Putamen (tissue), 1 donor: ENCODE data around the gene GSTP1.
"Not testable (repeated sequence)": the region's sequence is repeated elsewhere in the genome, so short reads cannot be mapped to it uniquely, and the experiment has no call there.

ENCODE experiments used
- DNase-seq: peaks from one replicate; pipeline ENCODE4 v3.0.0-alpha.2; 2016; ENCODE audit warnings: low spot score

The GSTP1 gene

DNA sequence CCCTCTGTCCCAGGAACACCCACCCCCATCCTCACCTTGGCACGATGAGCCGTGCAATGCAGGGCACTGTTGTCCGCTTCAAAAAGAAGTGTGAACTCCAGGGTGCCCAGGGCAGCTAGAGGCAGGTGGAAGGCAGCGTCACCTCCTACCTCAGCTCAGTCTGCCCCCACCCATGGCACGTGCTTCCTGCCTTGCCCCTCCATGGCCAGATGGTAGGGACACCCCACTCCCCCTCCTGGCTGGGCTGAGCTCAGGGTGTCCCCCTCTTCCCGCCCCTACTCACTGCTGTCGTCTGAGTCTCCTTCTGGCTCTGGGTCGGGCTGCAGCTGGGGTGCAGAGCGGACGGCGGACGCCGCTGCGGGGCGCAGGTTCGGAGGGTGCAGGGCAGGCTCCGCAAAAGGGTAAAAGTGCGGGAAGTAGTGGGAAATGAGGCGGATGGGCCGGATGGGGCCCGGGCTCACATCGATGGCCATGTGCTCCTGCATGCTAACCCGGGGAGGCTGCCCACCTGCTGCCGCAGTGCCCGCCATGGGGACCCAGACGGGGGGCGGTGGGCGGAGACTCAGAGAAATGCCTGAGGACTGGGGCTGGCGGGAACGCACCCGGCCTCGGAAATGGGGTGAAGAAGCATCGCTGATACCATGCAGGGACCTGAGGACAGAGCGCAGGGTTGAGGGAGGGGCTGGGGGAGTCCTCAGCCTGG lies 32.3 kb downstream of the GSTP1 start:
- DNase-seq: no peak

DNA sequence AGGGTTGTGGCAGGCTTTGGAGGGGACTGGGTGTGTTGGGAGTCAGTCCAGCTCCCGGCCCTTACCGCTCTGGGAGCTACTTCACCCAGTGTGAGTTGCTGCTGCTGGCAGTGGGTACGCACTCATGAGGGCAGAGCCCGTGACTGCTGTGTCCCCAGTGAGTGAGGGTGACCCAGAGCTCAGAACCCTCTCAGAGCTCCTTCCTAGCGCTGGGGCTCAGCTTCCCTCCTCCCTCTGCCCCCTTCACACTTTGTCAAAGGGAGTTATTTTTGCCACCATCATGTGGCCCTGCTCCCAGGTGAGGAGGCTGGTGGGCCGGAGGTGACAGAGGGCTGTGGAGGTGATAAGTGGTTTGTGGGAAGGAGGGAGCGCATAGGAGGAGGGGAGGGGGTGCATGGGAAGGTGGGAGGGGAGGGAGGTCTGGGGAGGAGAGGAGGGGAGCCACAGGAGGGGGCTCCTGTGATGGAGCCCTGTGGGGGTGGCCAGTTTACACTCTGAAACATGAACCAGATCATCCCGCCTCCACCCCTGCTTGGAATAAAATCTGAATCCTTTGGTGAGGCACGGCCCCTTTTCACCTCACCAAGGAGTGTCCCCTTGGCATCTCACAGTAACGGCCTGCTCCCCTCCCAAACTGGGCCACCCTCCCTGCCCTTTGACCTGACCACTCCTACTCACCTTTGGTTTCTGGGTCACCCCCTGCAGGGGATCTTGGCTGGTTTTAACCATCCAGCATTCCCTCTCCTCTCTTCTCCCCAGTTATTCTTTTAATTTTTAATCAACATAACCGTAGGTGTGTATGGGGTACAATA lies 33.0 kb downstream of the GSTP1 start:
- DNase-seq: peak; percentile 33

DNA sequence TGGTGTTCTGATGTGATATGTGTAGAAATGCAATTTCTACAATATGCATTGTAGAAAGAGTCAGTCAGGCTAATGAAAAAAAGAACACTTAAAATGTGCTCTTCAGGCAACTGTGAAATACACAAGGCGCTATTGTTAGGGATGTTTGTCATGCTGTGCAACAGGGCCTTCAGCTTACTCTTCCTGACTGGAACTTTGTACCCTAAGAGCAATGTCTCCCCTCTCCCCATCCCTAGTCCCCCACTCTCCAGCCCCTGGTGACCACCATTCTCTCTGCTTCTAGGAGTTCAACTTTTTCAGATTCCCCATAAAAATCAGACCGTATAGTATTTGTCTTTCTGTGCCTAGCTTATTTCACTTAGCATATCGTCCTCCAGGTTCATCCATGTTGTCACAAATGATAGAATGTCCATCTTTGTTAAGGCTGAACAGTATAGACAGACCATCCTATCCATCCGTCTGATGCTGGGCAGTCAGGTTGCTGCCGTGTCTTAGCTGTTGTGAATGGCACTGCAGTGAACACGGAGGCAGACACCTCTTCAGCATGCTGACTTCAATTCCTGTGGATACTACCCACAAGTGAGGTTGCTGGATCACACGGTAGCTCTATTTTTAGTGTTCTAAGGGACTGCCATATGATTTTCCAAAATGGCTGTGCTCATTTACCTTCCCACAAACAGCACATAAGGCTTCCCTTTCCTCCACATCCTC lies 33.8 kb downstream of the GSTP1 start:
- no peak for DNase-seq

DNA sequence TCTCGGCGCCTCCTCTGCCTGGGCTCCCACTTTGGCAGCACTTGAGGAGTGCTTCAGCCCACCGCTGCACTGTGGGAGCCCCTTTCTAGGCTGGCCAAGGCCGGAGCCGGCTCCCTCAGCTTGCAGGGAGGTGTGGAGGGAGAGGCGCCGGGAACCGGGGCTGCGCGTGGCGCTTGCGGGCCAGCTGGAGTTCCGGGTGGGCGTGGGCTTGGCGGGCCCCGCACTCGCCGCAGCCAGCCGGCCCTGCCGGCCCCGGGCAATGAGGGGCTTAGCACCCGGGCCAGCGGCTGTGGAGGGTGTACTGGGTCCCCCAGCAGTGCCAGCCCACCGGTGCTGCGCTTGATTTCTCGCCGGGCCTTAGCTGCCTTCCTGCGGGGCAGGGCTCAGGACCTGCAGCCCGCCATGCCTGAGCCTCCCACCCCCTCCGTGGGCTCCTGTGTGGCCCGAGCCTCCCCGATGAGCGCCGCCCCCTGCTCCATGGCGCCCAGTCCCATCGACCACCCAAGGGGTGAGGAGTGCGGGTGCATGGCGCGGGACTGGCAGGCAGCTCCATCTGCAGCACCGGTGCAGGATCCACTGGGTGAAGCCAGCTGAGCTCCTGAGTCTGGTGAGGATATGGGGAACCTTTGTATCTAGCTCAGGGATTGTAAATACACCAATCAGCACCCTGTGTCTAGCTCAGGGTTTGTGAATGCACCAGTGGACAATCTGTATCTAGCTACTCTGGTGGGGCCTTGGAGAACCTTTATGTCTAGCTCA lies 35.5 kb downstream of the GSTP1 start:
- not testable (repeated sequence) for DNase-seq

DNA sequence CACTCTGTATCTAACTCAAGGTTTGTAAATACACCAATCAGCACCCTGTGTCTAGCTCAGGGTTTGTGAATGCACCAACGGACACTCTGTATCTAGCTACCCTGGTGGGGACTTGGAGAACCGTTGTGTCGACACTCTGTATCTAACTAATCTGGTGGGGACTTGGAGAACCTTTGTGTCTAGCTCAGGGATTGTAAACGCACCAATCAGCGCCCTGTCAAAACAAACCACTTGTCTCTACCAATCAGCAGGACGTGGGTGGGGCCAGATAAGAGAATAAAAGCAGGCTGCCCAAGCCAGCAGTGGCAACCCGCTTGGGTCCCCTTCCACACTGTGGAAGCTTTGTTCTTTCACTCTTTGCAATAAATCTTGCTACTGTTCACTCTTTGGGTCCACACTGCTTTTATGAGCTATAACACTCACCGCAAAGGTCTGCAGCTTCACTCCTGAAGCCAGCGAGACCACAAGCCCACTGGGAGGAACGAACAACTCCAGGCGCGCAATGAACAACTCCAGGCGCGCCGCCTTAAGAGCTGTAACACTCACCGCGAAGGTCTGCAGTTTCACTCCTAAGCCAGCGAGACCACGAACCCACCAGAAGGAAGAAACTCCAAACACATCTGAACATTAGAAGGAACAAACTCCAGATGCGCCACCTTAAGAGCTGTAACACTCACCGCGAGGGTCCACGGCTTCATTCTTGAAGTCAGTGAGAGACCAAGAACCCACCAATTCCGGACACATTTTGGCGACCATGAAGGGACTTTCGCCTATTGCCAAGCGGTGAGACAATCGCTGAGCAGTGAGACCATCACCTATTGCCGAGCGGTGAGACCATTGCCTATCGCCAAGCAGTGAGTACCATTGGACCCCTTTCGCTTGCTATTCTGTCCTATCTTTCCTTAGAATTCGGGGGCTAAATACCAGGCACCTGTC lies 36.3 kb downstream of the GSTP1 start:
- DNase-seq: not testable (repeated sequence)

DNA sequence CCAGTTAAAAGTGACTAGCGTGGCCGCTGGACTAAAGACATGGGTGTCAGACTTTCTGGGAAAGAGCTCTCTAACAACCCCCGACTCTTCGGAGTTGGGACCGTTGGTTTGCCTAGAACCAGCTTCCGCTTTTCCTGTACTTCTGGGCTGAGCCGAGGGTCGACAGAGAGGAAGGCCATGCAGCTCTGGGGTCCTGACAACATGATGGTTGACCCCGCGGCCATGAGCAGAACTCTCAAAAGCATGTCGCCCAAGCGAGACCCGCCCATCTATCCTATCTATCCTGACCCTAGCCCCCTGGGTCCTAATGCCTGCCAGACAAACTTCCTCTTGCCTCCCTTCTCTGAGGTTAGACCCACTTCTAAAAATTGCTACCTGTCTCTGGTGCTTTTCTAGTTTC lies 37.0 kb downstream of the GSTP1 start:
- not testable (repeated sequence) for DNase-seq

DNA sequence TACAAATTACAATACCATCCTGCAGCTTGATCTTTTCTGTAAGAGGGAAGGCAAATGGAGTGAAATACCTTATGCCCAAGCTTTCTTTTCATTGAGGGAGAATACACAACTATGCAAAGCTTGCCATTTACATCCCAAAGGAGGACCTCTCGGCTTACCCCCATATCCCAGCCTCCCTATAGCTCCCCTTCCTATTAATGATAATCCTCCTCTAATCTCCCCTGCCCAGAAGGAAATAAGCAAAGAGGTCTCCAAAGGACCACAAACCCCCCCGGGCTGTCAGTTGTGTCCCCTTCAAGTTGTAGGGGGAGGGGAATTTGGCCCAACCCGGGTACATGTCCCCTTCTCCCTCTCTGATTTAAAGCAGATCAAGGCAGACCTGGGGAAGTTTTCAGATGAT lies 38.3 kb downstream of the GSTP1 start:
- not testable (repeated sequence) for DNase-seq

DNA sequence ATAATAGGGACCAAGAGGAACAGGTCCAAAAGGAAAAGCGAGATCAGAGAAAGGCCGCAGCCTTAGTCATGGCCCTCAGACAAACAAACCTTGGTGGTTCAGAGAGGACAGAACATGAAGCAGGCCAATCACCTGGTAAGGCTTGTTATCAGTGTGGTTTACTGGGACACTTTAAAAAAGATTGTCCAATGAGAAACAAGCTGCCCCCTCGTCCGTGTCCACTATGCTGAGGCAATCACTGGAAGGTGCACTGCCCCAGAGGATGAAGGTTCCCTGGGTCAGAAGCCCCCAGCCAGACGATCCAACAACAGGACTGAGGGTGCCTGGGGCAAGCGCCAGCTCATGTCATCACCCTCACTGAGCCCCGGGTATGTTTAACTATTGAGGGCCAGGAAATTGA lies 39.3 kb downstream of the GSTP1 start:
- DNase-seq: not testable (repeated sequence)

DNA sequence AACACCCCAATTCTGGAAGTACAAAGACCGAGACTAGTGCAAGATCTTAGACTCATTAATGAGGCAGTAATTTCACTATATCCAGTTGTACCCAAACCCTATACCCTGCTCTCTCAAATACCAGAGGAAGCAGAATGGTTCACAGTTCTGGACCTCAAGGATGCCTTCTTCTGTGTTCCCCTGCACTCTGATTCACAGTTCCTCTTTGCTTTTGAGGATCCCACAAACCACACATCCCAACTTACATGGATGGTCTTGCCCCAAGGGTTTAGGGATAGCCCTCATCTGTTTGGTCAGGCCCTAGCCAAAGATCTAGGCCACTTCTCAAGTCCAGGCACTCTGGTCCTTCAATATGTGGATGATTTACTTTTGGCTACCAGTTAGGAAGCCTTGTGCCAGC lies 40.2 kb downstream of the GSTP1 start:
- DNase-seq: not testable (repeated sequence)

DNA sequence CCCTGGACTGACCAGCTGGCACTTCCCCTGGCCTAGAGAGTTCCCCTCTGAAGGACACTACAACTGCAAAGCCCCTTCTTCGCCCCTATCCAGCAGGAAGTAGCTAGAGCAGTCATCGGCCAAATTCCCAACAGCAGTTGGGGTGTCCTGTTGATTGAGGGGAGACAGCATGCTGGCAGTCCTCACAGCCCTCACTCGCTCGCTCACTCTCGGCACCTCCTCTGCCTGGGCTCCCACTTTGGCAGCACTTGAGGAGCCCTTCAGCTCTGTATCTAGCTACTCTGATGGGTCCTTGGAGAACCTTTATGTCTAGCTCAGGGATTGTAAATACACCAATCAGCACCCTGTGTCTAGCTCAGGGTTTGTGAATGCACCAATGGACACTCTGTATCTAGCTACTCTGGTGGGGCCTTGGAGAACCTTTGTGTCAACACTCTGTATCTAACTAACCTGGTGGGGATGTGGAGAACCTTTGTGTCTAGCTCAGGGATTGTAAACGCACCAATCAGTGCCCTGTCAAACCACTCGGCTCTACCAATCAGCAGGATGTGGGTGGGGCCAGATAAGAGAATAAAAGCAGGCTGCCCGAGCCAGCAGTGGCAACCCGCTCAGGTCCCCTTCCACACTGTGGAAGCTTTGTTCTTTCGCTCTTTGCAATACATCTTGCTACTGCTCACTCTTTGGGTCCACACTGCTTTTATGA lies 42.7 kb downstream of the GSTP1 start:
- not testable (repeated sequence) for DNase-seq

DNA sequence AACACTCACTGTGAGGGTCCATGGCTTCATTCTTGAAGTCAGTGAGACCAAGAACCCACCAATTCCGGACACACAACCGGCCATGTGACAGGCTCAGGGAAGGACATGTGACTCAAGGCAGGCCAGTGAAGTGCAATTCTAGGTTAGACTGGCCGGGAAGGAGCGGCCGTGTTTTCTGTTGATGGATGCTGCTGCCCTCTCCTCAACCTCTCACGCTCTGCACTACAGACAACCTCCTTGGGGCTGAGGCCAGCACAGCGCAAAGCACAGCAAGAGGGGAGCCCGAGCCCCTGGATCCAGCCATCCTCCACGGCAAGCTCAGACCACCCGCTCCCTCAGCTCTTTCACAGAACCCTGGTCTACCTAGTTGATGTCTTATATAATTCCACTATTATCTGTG lies 43.4 kb downstream of the GSTP1 start:
- no peak for DNase-seq

DNA sequence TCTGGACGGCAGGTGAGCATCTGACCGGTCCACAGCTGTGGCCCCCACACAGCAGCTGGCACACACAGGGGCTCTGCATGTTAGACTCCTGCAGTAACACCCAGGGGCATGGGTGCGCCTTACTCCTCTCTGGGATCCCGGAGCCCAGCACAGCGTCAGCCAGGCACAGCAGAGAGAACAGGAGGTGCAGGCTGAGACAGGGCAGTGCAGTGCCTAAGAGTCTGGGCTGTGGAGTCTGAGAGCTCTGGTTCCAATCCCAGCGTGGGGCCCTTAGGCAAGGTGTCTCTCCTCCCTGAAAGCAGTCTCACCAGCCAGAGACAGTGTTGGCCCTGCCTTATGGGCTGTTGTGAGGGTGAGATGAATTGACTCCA lies 43.8 kb downstream of the GSTP1 start:
- no peak for DNase-seq

DNA sequence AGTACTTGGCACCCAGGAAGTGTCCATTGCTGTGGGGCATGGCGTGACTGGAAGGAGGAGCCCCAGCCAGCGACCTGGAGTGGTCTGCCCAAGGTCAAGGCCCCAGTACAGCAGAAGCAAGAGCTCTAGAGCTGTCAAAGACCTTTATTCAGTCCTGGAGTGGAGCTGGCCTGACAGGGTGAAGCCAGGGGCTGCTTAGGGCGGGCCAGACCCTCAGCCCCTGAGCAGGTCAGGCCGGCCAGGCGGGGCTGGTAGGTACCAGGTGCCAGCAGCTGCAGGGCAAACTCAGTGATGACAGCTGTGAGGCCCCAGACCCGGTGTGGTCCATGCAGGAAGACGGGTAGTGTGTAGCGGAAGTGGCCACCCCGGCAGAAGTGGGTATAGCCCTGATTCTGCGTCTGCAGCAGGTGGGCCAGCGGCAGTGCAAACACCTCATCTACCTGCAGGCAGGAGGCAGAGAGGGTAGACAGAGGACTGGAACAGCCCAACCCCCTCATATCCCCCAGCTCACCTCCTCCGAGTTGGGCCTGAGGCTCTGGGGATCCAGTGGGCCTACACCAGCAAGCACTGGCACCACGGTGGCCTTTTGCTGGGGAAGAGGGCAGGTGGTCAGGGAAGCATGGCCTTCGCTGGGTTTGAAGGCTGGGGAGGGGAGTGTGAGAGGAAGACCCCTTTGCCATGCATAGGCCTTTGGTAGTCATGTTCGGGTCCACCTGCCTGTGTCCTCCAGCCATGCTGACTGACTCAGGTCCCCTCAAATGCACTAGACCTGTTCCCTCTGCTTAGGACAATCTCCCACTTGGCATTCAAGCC lies 44.4 kb downstream of the GSTP1 start:
- no peak for DNase-seq

DNA sequence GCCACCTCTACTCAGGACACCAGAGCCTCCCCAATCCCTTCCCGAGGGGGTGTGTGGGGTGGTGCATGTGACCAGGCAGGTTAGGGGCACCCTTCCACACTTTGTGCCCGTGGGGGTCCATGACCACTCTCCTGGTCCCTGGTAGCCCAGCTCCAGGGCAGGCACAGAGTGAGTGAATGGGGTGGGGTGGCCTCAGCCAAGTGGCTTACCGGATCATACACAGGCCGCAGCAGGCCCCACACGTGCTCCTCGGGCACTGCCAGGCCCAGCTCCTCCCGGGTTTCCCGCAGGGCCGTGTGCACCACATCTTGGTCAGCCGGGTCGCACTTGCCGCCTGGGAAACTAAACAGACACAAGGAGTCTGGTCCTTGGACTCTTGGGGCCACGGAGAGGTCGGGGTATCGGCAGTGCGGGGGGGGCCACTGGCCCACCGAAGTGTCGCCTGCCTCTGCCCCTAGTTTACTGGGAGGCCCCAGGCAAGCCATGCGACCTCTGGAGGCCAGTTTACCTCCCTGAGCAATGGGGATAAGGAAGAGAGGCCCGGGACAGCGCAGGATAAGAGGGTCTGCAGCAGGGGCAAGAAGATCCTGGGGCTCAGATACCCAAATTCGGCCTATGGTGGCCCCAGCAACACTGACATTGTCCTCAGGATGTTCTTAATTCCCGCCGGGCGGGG lies 45.2 kb downstream of the GSTP1 start:
- no peak for DNase-seq

DNA sequence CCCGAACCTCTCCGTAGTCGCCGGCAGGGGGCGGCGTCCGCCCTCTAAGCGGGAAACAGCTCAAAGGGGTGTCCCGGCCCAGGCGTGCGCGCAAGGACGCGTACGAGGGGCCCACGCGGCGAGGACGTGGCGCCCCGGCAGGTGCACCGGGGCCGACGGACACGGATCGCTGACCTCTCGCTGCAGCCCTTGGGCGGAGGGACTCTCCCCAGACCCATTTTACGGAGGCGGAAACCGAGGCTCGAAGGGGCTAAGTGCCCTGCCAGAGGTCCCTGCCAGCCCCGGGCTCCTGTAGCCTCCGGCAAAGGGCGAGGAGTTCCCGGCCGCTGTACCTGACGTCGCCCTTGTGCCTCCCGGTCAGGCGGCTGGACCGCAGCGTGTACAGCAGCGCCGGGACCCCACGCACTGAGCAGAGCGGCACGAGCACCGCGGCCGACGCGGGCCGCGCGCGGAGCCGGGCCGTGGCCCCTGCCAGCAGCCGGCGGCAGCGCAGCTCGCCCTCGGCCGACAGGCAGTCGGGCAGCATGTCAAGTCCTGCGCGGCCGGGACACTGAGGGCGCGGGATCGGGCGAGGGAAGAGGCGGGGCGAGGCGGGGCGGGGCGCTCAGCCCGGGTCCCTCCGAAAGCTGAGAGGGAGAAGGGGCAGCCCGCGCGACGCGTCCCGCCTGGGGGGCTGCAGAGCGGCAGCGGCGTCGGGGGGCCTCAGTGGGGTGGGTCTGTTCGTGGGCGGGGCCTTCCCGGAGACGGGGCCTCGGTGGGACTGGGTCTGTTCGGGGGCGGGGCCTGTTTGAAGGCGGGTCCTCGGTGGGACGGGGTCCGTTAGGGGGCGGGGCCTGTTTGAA lies 46.0 kb downstream of the GSTP1 start, which contains the start of gene NUDT8:
Gene NUDT8 (minus strand): TSS at position 552 of the 842 bp plus-strand sequence. CDS start 26 bp downstream, at position 526.
- DNase-seq: peak; percentile 71

DNA sequence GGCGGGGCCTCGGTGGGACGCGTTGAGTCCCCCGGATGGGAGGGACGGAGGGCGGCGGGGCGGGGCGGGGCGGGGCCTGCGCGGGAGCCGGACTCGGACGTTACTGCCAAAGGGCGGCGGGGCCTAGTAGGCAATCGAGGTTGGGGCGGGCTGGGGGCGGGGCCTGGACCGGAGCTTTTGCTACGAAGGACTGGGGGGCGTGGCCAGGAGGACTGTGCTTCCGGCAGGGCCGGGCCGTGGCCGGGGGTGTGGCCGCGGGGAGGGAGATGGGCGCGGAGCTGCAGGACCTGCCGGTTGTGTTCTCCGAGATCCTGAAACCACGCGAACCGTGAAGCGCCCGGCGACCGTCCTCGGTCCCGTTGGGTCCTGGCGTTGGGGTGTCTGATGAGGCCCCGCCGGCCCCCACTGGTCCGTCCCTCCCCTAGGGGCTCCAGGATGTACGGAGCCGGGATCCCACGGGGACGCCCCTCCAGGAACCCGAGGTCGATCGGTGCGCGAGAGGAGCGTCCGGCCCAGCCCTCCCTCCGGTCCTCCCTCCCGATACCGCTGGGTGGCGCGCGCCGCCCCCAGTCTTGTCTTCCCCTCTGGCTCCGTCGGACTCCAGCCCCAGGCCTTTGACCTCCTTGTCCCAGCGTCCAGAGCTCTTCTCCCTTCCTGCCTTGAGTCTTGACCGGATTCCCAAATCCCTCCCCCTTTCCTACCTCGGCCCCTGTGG lies 46.8 kb downstream of the GSTP1 start:
- DNase-seq: peak; percentile 95

DNA sequence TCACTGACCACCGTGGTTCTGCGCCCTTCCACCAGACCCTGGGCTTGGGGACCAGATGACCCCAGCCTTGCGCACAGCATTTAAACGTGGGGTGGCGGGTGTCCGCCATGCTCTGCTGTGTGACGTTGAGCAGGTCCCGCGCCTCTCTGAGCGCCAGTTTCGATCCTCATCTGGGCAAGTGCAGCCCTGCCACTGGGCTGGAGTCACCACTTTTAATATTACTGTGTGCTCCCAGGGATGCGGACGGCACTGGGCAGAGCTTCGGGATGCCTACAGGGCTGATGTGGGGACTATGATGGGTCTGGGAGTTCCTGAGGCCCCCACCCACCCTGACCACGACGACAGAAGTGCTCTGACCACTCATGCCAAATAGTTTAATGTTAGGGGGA lies 47.3 kb downstream of the GSTP1 start:
- no peak for DNase-seq
